NCI-H1694 (cell line): ENCODE measurements around the gene USP47.

Experiments used
- DNase-seq: peaks from one replicate; lab custom pipeline; 2025; lab: John Stamatoyannopoulos, UW

The USP47 gene

DNA sequence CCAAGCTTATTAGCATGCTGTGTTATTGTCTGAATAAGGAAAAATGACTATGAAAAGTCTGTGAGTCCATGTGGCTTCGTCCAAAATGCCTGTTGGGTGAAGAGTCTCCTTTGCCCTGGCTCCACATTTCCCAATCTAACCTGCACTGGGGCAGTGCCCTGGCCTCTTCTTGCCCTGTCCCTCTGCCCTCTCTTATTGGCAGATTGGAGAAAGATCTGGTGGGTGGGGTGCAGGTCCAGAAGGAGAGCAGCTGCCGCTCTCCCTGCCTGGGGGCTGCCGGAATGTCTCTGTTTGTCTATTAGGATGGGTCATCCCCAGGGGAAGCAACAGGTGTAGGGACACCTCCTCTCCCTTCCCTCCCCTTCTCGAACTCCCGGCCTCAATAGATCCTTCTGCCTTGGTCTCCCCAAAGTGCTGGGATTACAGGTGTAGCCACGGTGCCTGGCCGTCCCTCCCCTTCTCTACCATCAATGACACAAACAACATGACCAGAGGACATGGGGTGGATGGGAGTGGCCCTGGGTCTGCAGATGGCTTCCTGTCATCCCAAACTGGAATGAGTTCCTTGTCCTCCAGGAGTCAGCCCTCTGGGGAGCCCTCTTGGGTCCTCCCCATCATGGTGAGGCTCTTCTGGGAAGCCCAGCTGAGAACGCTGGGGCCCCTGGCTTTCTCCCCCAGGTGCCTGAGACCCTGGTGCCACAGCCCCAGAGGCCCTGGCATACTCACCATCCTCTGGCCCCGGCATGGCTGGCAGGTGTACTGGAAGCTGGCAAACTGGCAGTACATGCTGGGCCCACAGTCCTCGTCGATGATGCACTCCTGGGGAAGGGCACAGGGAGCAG lies 126.1 kb downstream of the USP47 start:
- DNase-seq, result no peak

DNA sequence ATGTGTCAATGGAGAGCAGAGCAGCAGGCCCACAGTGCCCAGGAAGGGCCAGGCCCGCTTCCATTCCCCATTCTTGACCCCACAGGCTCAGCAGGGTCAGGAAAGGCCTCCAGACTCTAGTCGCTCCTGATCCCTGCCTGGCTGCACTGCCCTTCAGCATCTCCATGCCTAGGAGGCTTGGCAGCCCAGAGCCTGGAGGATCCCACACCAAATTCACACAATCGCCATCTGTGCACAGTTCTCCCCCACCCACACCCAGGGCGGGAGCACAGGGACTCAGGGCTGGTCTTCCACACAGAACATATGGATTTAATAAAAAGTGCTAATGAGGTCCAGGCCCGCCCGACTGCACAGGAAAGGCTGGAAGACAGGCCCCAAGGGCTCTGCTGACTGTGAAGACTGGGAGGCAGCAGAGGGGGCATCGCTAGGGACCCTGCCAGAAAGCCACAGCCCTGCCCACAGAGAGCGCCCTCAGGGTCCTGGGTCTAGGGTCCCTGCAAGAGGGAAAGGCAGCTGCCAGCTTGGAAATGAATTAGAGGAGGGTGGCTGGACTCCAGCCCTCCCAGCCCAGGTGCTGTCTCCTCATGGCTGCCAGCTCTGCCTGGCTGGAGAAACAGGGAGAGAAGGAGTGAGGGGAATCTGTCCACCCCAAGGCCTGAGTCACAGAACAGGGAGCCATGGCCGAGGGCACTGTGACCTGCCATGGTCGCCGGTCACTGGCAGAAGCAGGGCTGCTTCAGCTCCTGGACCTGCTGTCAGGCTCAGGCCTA lies 126.9 kb downstream of the USP47 start:
- DNase-seq, result peak; percentile 34

DNA sequence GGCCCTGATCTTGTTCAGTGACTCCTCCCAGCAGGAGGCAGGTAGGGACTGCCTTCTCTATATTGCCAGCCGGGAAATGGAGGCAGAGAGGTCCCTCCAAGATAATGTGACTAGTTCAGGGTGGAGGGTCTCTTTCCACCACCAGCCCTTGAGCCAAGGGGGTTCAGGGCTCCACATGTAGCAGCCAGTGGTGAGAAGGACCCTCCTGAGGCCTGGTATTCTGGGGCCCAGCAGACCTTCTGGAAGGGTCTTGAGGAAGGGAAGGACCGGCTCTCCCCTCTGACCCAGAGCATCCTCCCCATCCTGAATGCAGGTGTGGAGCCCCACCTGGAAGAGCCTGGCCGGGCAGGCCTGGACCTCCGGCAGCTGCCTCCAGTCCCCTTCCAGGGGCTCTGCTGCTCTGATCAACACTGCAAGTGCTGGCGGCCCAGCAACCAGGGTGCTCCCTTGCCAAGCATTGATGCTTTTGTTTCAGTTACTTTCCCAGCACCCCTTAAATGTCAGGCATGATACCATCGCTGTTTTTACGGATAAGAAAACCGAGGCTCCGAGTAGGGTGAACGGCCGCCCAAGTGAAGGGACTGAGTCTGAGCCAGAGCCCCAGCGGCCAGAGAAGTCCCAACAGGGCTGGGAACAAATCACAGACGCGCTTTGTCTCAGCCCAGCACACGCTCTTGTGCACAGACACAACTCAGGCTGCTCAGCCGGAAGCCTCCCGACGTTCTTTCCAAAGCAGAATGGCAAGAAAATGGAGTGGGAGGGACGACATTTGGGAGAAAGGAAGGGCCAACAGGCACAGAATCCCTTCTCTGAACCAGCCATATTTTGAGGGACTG lies 127.8 kb downstream of the USP47 start:
- DNase-seq, result no peak

DNA sequence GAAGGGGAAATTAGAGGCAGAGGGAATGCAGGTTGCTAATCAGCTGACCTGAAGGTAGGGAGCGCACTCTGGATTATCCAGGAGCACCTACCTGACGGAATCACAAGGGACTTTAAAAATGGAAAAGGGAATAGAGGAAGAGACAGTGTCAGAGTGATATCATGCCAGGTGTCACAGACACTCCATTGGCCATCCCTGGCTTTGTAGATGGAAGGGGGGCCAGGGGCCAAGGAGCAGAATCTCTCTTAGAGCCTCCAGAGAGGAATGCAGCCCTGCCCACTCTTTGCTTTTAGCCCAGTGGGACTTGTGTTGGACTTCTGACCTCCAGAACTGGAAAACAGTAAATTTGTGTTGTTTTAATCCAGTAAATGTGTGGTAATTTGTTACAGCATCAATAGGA lies 128.8 kb downstream of the USP47 start:
- no peak for DNase-seq

DNA sequence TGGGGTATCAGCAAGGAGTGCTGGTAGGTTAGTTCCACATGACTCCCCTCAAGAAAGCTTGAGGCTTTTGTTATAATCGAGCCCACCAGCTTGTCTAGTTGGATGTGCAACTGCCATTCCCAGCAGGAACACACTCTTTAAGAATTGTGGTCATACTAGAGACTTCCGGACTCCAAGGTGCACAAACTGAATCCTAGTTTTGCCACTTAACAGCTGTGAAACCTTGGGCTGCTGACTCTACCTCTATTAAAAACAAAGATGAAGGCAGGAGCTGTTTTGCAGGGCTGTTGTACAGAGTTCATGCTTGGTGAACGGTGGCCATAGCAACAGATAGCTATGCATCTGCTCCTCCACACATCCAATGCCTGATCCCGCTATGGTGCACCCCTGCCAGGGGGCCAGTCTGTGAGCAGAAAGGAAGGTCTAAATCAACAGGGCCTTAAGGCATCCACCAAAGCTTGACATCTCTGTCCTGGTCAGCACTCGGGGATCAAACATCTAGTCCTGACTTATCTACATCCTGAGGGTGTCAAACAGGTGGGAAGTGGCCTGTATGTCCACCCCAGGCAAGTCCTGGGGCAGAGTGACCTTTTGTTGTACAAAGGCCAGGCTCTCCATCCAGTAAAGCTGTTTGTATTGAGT lies 130.3 kb downstream of the USP47 start:
- peak; percentile 73 for DNase-seq

DNA sequence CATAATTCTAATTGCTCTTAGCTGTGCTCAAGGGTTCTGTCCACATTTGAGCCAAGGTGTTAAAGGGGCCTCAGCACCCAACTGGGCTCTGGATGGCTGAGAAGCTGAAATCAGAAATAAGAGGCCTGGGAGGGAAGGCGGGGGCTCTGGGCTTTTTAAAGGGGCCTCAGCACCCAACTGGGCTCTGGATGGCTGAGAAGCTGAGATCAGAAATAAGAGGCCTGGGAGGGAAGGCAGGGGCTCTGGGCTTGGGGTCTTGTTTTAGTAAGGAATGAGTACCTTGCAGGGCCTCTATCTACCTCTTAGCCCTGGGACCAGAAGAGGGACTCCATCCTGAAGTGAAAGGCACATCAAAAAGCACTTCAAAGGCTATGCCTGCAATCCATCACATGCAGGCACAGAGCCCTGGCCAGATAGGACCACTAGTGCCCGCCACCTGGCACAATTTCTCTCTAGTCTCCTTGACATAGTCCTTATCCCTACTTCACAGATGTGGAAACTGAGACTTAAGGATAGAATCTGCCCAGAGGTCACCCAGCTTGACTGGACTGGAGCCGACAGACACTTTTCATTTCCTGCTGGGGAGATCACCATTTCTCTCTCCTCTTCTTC lies 131.1 kb downstream of the USP47 start:
- DNase-seq, result no peak

DNA sequence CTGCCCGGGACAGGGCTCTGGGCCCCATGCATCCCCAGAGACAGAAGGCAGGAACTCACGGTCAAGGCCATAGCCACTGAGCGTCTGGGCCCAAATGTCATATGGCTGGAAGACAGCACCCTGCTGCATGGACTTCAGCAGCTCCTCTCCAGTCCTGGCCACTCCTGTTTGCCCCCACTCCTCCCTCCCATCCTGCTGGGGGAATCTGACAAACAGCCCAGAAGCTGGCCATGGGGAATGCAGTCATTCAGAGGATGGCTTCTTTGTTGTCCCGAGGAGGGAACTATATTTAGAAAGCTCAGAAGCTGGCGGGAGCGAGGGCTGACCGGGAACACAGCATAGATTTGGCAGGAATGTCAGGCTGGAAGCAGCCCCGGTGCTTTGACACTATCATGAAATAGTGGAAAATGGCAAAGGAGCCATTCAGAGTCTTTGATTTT lies 131.6 kb downstream of the USP47 start:
- no peak for DNase-seq

DNA sequence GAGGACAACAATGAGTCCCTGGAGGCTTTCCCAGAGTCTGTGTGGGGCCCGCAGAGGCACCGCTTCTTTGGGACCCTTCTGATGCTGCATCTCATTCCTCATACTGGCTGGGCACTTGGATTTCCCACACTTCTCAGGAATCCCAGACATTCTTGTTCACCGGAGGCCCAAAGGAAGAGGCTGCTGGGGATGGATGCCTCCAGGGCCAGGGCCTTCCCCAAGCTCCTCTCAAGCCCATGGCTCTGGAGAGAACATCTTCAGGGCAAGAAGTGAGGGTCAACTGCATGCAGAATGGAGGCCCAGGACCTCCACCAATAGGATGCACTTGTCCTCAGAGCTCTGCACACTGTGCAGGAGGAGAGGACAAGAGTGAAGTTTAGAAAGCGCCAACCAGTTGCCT lies 132.1 kb downstream of the USP47 start:
- no peak for DNase-seq

DNA sequence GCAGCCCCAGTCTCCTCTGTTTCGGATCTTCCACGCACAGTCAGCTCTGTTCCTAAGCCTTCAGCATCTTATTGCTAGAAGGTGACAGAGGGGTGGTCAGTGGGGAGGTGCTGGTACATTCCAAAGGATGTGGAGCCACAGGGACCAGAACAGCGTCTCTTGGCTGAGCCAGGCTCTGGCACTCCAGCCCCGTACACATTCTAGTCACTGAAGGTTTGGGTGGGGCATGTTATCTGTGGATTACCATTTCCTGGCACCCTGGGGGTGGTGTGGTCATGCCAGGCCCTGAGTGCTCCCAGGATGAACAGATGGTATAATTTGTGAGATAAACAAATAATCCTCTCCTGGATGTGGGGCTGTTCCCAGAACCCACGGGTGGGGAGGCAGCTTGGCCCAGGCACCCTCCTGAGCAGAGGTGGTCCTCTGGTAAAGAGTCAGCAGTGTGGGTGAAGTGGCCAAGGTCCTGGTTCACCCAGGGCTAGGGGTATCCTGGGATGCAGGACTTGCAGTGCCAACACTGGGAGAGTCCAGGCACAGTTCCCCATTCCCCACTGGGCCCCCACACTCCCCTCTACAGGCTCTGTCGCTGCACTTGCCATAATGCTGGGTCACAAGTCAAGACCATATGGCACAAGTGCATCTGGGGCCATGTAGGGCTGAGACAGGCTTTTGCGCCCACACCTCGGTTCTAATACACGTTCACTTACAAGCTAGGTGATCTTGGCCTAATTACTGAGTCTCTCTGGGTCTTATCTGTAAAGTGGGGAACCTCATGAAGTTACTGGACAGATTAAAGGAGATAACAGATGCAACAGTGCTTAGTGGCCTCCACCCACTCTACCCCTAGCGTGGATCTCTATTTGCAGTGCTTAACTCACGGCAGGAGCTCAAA lies 133.7 kb downstream of the USP47 start:
- DNase-seq, result peak; percentile 39

DNA sequence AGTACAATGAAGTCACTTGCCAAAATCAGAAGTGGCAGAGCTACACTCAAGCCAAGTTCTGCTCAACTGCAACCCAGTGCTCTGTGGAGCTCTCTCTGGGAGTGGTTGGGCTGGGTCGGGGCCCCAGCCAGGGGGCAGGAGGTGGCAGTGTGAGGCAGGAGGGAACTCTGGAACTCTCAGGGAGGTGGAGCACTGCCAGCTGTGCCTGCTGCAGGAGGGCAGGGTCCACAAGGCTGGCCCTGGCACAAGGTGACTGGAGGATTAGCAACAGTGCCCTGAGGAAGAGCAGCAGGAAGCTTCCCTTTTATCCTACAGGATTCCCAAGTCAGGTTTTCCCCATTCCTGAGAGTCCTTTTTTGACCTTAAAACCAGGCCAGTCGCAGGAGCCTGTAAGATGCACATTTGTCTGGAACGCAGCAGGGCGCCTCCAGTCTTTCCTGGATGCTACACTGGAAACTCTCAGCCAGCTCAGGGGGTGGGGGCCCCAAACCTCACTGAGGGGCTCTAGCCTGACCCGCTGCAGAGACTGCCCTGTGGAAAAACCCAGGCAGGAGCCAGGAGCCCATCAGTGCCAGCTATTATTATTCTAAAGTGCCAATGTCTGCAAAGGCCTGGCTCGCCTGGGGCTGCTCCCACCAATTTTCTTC lies 134.8 kb downstream of the USP47 start:
- no peak for DNase-seq

DNA sequence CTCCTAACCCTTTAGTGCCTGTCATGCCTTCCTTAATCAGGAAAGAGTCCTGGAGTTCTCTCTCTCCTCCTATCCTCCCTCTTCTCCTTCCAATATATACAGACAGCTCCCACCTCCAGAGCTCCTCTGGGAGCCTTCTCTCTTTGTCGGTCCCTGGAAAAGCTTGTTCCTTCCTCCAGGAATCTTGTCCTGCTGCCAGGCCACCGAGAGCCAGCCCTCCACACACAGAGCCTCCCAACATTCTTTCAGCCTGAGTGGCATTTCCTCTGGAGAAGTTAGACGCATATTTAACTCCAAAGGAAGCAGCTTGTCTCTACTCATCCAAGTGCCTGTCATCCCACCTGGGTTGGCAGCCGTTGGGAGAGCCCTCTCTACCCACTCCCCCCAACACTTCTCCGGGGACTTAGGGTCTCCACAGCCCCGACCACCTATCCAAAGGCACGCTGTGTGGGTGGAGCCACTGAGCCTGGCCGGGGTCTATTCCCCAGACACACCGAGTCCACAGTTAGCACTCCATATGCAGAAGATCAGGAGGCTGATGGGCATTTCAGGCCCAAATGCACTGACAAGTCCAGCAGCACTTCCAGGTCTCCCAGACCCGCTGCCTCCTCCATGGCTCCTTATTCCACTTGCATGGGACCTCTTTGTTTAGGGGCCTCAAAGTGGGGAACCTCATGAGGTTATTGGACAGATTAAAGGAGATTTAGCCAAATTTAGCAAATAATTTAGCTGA lies 135.6 kb downstream of the USP47 start:
- DNase-seq, result no peak

DNA sequence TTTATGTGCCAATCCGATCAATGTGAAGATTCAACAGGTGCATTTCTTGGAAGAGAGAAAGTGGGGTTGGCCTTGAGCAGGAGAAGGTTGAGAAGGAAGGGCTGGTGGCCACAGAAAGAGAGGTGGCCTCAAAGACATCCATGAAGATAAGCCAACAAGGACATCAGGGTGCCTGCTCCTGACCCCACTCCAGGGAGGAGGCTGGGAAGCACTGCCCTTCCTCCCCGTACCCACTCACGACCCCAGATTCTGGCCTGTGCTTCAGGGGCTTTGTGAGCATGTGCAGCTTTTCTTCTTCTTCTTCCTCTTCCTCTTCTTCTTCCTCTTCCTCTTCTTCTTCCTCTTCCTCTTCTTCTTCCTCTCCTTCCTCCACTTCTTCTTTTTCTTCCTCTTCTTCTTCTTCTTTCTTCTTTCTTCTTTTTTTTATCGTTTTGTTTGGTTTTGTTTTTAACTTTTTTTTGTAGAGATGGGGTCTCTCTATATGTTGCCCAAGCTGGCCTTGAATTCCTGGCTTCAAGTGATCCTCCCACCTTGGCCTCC lies 136.4 kb downstream of the USP47 start:
- DNase-seq, result no peak

DNA sequence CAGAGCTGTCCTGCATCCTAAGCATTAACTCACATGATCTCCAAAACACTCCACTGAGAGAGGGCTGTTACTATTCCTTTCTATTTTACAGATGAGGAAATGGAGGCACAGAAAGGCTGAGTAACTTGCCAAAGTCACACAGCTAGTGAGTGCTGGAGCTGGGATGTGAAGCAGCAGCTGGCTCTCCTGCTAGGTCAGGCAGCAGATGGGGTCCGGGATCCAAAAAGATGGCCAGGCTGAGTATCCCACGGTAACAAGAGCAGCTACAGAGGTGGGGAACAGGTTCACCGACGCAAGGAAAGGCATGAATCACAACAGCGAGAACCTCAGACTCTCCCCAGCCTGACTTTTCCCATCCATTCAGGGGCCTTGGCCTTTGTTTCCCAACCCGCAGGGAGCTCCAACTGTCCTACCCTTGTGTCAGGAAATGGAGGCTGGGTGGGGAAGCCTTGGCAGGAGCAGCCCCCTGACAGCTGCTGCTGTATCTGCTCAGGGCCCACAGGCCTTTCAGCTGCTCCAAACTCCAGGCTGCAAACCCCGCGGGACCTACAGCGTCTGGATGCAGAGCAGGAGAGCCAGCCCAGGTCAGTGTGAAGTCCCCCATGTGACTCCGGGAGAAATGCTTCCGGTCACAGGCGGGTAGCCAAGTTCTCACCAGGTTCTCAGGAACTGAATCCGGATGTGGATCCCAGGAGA lies 137.2 kb downstream of the USP47 start:
- DNase-seq, result peak; percentile 78

DNA sequence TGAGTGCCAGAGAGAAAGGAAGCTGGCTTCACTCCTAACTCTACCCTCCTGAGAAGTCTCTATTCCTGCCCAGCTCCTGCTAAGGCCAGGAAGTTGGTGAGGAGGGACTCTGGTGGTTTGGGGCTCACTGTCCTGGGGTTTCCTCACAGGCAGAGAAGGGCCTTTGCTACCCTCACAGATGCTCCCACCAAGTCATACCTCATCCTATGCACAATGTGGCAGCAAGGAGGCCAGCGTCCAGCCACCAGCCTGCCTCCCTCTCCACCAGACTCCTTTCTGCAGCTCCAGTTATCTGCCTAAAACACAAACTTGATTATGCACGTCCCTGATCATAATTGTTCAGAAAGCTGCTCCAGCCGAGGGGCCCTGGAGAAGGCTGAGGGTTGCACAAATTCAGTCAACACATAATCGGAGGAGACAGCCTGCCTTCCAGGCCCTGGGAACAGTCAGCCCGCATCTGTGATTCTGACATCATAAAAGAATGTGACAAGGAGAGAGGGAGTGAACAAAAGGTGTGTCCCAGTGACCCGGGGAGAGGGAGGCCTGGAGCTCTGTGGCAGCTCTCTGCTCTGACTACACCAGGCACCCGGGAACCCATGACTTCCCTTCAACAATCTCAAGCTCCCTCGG lies 137.8 kb downstream of the USP47 start:
- DNase-seq, result no peak

DNA sequence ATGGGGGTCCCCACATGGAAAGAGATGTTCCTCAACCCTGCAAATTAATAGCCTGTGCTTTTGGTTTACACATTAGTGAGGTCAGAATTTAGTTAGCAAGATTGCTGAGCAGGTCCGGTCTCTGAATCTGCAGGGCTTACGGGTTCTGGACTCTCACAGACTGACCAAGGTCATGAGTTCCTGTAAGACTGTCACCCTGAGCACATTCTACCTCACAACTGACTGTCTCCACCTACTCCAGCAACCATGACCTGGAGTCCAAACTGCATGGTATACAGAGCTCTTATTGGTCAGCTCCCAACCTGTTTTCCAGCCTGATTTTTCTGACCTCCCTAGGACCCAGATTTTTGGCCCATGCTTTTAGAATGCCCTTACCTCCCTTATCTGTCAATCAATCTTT lies 138.4 kb downstream of the USP47 start:
- no peak for DNase-seq

DNA sequence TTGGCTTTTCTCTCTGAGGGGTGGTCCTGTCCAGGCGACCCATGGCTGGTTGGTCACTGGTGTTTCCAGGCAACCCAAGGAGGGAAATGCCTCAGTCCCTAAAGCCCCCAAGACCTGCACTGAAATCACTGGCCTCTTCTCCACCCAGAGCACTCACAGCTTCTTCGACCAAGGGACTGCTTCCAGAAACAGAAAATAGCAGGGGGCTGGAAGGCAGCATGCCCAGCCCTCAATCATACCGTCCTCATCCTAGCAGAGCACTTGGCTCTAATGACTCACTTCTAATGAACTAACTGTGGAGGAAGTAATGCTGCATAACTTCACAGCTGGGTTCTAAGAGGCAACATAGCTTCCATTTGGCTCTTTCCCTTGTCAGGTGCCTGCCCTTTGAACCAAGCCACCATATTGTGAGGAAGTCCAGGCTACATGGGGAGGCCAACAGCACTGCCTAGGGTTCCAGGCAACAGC lies 139.1 kb downstream of the USP47 start:
- no peak for DNase-seq

DNA sequence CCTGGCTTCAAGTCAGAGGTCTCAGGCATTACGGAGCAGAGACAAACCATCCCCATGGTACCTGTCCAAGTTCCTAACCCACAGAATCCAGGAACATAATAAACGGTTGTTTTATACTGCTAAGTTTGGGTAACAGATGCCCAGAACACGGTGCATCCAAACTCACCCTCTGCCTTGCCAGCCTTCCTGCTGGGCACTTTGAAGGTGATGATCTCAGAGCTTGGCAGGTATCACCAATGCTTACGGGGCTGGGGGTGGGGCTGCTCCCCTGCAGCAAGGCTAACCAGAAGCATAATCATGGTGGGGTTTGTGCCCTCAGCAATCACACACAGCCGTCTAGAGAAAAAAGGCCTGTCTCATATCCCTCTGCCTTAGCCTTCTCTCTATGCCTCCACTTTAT lies 139.6 kb downstream of the USP47 start:
- no peak for DNase-seq

DNA sequence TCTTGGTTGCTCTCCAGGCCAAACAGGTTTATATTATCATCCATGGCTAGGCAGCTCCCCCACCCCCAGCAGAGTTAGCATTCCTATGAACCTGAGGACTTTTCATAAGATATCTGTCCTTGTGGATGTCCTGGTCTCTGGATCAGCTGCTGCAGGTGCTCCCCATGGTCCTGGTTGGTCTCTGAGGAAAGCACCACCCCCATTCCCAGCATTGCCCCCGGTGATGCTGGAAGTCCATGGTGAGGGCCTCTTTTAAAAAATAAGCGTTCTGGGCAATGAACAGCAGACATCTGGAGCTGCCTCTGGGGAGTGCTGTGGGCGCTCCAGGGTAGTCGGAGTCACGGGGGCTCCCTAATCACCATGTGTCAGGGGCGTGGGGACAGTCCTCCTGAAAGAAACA lies 140.1 kb downstream of the USP47 start:
- DNase-seq, result no peak
